GM19468 (cell line): ENCODE measurements around the gene AXIN1.

ENCODE experiments used
- ATAC-seq: cut with Tn5 transposase; IDR thresholded peaks from one replicate; pipeline ENCODE4 v1.9.1; 2021; ENCODE audit warnings: mild to moderate bottlenecking, moderate library complexity, moderate number of reproducible peaks; ENCODE audit not compliant: unreplicated experiment; ENCODE audit errors: extremely low read depth

The AXIN1 gene

GRCh38 chr16:255183-255582, 97.3 kb downstream of the AXIN1 start:
- ATAC-seq: no peak

DNA sequence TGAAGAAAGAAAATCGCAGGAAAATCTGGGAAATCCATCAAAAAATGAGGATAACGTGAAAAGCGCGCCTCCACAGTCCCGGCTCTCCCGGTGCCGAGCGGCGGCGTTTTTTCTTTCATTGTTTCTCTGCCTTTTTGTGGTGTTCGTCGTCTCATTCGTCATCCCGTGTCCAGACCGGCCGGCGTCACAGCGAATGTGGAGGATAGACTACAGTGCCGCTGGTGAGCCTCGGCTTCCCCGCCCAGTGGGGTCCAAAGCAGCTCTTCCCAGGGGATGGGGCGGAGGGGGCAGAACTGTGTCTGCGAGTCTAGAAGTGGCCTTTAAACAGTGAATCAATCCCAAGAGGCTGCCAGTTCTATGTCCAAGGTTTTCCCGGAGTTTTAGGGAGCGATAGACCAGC, 98.1 kb downstream of the AXIN1 start:
- ATAC-seq: no peak

DNA sequence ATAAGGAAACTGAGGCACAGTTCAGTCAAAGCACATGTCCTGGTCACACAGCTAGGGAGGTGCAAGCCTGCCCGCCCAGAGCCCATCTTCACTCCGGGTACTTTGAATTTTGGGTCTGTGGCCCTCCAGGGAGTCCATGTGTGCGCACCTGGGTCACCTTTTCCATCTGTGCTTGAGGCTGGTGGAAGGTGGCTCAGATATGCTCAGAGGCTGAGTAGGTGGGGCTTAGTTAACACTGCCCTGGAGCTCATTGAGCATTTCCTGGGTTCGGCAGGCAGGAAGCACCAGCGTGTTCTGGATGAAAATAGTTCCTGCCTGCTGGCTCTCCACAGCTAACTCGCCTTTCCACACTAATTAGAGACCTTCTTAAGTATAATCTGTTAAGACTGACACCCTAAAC, 98.7 kb downstream of the AXIN1 start:
- no peak for ATAC-seq

GRCh38 chr16:252366-253337, 99.9 kb downstream of the AXIN1 start:
- no peak for ATAC-seq

- no peak for ATAC-seq
Measured at GRCh38 chr16:249431-249830, 103.1 kb downstream of the AXIN1 start.

DNA sequence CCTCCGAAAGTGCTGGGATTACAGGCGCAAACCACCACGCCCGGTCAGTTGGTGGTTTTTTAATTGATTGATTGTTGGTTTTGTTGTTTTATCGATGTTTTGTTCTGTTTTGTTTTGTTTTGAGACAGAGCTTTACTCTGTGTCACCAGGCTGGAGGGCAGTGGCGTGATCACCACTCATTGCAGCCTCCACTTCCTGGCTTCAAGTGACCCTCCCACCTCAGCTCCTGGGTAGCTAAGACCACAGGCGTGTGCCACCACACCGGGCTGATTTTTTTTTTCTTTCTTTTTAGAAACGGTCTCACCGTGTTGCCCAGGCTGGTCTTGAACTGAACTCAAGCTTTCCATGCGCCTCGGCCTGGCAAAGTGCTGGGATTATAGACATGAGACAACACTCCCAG, 105.5 kb downstream of the AXIN1 start:
- no peak for ATAC-seq

- ATAC-seq: no peak
Measured at GRCh38 chr16:245105-245504, 107.4 kb downstream of the AXIN1 start.

- no peak for ATAC-seq
Measured at GRCh38 chr16:243348-243747, 109.2 kb downstream of the AXIN1 start.

DNA sequence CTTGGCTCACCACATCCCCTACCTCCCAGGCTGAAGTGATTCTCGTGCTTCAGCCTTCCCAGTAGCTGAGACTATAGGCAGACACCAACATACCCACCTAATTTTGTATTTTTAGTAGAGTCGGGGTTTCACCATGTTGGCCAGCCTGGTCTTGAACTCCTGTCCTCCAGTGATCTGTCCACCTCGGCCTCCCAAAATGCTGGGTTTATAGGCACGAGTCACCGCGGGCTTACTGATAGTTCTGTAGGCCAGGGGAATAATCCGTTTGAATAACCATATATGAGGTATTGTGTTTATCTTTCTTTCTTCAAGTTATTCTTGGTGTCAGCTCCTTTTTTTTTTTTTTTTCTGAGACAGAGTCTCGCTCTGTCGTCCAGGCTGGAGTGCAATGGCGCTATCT, 110.2 kb downstream of the AXIN1 start:
- ATAC-seq: no peak

DNA sequence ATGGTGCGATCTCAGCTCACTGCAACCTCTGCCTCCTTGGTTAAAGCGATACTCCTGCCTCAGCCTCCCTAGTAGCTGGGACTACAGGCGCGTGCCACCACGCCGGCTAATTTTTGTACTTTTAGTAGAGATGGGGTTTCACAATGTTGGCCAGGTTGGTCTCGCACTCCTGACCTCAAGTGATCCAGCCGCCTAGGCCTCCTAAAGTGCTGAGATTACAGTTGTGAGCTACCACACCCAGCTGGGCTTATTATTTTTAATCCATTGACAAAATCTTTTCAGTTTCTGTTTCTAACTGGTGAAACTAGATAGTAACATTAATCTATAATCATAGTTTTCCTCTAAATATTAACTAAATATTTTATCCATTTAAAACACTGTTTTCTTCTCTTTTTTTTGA, 112.0 kb downstream of the AXIN1 start:
- ATAC-seq: no peak

DNA sequence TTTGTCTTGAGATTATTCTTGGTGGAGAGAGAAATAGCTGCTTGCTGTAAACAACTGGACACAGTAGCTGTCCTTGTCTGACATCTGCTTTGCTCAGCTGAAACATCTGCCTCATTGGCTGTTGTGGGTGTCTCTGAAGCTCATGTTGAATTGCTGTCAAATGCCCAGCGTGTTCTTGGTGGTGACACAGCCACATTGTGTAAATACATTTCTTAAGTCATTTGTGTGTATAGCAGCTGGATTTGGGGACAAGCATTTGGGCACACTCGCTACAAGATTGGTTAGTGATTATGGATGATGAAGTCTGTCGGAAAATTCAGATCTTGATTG, 112.6 kb downstream of the AXIN1 start:
- no peak for ATAC-seq
